Mesothelial cell of epicardium (in vitro differentiated cells): ENCODE results near the gene GFRA1. TPM values are rescaled to one million over a fixed set of nuclear protein-coding genes. Genes with fewer than 3 reads are reported as not detected.

Experiments used
- DNase-seq, 2 experiments: peaks; one replicate each; pipeline ENCODE4 v3.0.0; 2021; ENCODE audit warnings: low spot score in 2 of 2; ENCODE audit not compliant: unreplicated experiment in 2 of 2
- H3K27ac Mint-ChIP-seq: 2 replicates; pipeline ENCODE4 v1.8.0; 2021; ENCODE audit warnings: mixed read lengths
- H3K27me3 Mint-ChIP-seq: 2 replicates; pipeline ENCODE4 v1.8.0; 2021; ENCODE audit warnings: low read depth, mixed read lengths
- H3K36me3 Mint-ChIP-seq: 2 replicates; pipeline ENCODE4 v1.8.0; 2021; ENCODE audit warnings: mixed read lengths
- H3K4me1 Mint-ChIP-seq: 2 replicates; pipeline ENCODE4 v1.8.0; 2021; ENCODE audit warnings: mixed read lengths
- H3K4me3 Mint-ChIP-seq: 2 replicates; pipeline ENCODE4 v1.8.0; 2021; ENCODE audit warnings: mild to moderate bottlenecking, moderate library complexity, mixed read lengths
- H3K9me3 Mint-ChIP-seq: 2 replicates; pipeline ENCODE4 v1.8.0; 2021; ENCODE audit warnings: mixed read lengths
- total RNA-seq: library from RNA; stranded (reverse); gene quantifications from 3 replicates; pipeline ENCODE4 v1.2.1, GENCODE V29; 2021
- TF ChIP-seq, protein P1 (sequence below): fragments of 200-600 bp; sonication (generic); IDR thresholded peaks from one replicate; pipeline ENCODE4 v1.5.0; 2021; ENCODE audit warnings: antibody characterized with exemption; ENCODE audit not compliant: unreplicated experiment

Gene GFRA1
- total RNA-seq, 1 donor from 2014 or later: 40.8 TPM

DNA sequence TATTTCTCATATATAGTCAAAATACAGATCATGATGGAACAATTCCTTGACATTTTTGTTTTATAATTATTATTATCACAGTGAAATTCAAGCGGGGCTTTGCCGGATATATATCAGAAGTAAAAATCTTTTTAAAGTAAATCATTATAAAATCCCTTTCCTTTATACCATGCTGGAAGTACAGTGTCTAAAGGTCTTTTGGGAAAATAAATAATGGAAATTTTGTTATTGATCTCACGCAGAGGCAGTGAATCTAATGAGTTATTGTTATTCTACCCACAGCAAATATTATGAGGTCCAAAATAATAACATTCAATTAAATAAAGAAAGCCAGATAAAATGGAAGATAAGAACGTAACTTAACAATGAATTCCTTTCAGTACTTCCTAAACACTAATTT lies 33.8 kb downstream of the GFRA1 start:
- Mint-ChIP-seq H3K9me3 (peaks cover 6% of the 10 kb centered on the region), H3K27ac (no peak overlapping the region), H3K4me3 (no peak overlapping the region), H3K4me1 (peaks cover 16% of the 10 kb centered on the region), H3K27me3 (no peaks in the 10 kb centered on the region), H3K36me3 (peaks cover 3% of the 10 kb centered on the region)
- DNase-seq: no peak
- TF ChIP-seq, protein P1, sequence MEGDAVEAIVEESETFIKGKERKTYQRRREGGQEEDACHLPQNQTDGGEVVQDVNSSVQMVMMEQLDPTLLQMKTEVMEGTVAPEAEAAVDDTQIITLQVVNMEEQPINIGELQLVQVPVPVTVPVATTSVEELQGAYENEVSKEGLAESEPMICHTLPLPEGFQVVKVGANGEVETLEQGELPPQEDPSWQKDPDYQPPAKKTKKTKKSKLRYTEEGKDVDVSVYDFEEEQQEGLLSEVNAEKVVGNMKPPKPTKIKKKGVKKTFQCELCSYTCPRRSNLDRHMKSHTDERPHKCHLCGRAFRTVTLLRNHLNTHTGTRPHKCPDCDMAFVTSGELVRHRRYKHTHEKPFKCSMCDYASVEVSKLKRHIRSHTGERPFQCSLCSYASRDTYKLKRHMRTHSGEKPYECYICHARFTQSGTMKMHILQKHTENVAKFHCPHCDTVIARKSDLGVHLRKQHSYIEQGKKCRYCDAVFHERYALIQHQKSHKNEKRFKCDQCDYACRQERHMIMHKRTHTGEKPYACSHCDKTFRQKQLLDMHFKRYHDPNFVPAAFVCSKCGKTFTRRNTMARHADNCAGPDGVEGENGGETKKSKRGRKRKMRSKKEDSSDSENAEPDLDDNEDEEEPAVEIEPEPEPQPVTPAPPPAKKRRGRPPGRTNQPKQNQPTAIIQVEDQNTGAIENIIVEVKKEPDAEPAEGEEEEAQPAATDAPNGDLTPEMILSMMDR: no peak

DNA sequence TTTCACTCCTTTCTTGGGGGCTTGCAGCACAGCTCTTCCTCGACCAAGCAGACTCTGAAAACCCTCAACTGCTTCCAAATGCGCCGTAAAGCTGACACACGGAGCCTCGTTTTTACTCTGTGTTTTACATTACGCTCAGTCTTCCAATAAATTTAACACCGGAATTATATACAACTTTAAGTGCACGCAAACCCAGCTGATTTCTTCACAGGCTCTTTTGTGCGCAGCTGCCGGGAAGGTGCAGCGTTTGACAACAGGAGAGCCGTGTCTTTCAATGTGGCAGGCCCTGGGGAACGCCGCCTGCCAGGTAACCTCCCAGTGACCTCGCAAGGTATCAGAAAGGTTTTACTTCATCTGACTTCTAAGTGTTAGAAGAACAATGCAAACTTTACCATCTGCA lies 35.0 kb downstream of the GFRA1 start:
- H3K4me1 Mint-ChIP-seq: peaks cover 16% of the 10 kb centered on the region
- peak overlapping the region; percentile 26 for H3K27ac Mint-ChIP-seq
- no peak for DNase-seq
- TF ChIP-seq, protein P1: no peak
- peaks cover 3% of the 10 kb centered on the region for H3K36me3 Mint-ChIP-seq
- peaks cover 6% of the 10 kb centered on the region for H3K9me3 Mint-ChIP-seq
- no peaks in the 10 kb centered on the region for H3K27me3 Mint-ChIP-seq
- H3K4me3 Mint-ChIP-seq: no peak overlapping the region

DNA sequence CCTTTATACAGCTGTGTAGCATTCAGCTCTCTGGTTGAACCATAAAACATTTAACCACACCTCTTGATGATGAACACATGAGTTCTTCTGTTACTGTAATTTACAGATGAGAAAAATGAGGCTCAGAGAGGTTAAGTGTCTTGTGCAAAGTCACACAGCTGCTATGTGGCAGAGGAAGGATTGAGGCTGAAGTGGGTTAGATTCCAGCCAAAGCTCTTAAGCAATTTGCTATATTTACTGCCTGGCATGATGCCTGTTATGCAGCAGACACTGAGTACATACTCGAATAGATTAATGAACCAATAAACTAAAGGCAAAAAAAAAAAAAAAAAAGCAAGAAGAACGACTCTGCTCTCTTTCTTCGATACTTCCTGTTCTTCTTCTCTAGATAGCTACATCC lies 35.7 kb downstream of the GFRA1 start:
- Mint-ChIP-seq H3K4me3 (no peak overlapping the region), H3K27ac (no peak overlapping the region), H3K27me3 (no peaks in the 10 kb centered on the region), H3K4me1 (peaks cover 18% of the 10 kb centered on the region), H3K36me3 (peaks cover 3% of the 10 kb centered on the region), H3K9me3 (peaks cover 6% of the 10 kb centered on the region)
- TF ChIP-seq, protein P1: no peak
- no peak for DNase-seq

DNA sequence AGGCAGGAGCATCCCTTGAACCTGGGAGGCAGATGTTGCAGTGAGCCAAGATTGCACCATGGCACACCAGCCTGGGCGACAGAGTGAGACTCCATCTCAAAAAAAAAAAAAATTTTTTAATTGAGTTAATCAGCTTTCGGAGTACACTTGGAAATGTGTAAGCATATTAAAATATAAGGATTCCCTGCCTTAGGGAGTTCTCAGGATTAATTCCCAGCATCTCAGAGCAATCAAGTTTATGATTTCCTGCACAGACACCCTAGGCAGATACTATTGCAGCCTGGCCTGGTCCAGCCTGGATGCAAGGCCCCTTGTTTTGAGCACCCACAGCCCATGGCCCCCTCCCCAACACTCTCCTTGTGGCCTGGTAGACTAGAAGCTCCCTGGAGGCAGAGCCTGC lies 39.8 kb downstream of the GFRA1 start:
- Mint-ChIP-seq H3K4me3 (no peak overlapping the region), H3K36me3 (peaks cover 9% of the 10 kb centered on the region), H3K4me1 (peaks cover 19% of the 10 kb centered on the region), H3K27me3 (no peaks in the 10 kb centered on the region), H3K9me3 (peaks cover 6% of the 10 kb centered on the region), H3K27ac (no peak overlapping the region)
- DNase-seq: no peak
- TF ChIP-seq, protein P1: no peak

DNA sequence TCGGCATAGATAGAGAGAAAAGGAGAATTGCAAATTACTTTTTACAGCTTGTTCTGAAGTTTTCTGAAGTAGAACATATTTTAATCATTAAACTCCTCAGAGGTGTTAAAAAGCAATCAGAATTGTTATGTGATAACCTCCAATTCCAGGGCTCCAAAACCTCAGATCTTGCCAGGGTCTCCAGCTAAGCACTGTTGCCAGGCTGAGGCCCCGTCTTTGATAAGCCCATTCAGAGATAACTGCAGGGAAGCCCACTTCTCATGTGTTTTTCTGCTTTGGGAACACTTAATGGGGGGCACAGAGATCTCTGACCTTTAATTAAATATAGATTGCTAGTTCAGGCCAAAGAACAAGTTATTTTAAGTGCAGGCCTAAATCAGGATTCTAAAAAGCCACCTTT lies 40.4 kb downstream of the GFRA1 start:
- Mint-ChIP-seq H3K27me3 (no peaks in the 10 kb centered on the region), H3K9me3 (peaks cover 6% of the 10 kb centered on the region), H3K27ac (no peak overlapping the region), H3K36me3 (peaks cover 9% of the 10 kb centered on the region), H3K4me3 (no peak overlapping the region), H3K4me1 (peaks cover 13% of the 10 kb centered on the region)
- TF ChIP-seq, protein P1: no peak
- no peak for DNase-seq

DNA sequence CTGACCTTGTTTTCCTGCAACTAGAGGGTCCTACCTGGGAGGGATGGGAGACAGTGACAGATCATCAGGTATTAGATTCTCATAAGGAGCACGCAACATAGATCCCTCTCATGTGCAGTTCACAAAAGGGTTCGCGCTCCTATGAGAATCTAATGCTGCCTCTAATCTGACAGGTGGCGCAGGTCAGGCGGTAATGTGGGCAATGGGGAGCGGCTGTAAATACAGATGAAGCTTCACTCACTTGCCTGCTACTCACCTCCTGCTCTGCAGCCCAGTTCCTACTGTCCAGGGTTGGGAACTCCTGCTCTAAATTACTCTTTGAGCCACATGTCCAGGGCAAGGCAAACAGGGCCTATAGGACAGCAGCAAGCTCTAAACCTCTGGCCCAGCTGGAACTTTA lies 46.2 kb downstream of the GFRA1 start:
- DNase-seq: no peak
- no peaks in the 10 kb centered on the region for H3K9me3 Mint-ChIP-seq
- H3K27me3 Mint-ChIP-seq: no peaks in the 10 kb centered on the region
- H3K36me3 Mint-ChIP-seq: peaks cover 7% of the 10 kb centered on the region
- TF ChIP-seq, protein P1: no peak
- H3K4me1 Mint-ChIP-seq: peaks cover 1% of the 10 kb centered on the region
- no peak overlapping the region for H3K27ac Mint-ChIP-seq
- no peak overlapping the region for H3K4me3 Mint-ChIP-seq
